Tibial nerve (tissue), 3 donors: ENCODE data around the gene SIAH2.
A peak's percentile ranks its signal among the peaks of the same experiment; 100 is the strongest.

Experiments
- CTCF ChIP-seq, 5 experiments: fragments of 200-600 bp in 3 of 5; fragments of 450-650 bp in 2 of 5; sonication (generic) in 3 of 5; IDR thresholded peaks; one replicate each; pipeline ENCODE4 v1.5.1; 2016 to 2019; ENCODE audit warnings: antibody characterized with exemption in 5 of 5, mild to moderate bottlenecking in 3 of 5, moderate library complexity in 2 of 5
- POLR2A ChIP-seq, 2 donors: fragments of 450-650 bp; IDR thresholded peaks; one replicate each; pipeline ENCODE4 v1.6.1; 2017; ENCODE audit warnings: antibody characterized with exemption in 2 of 2, mild to moderate bottlenecking in 2 of 2, moderate library complexity in 2 of 2

- no peak for TF ChIP-seq CTCF (IDR thresholded peaks at IDR 0.05)
- TF ChIP-seq POLR2A (IDR thresholded peaks at IDR 0.05) = peak; percentile 40 to 68
Measured at GRCh38 chr3:150761831-150762661, 923 bp downstream of the SIAH2 start.
